Upper lobe of right lung (tissue), 1 donor: ENCODE results near the gene CFAP58. TPM values are rescaled to one million over a fixed set of nuclear protein-coding genes. Genes with fewer than 3 reads are reported as not detected.

Experiments
- ATAC-seq: fragments of 200-7000 bp; cut with Tn5 transposase; one replicate; pipeline ENCODE4 v1.9.1; 2020; ENCODE audit warnings: mild to moderate bottlenecking, moderate library complexity
- DNase-seq: peaks from one replicate; pipeline ENCODE4 v3.0.0-alpha.2; 2020
- H3K27ac ChIP-seq: fragments of 200-600 bp; one replicate; pipeline ENCODE4 v1.8.0; 2022
- H3K27me3 ChIP-seq: fragments of 200-600 bp; one replicate; pipeline ENCODE4 v1.8.0; 2022; ENCODE audit warnings: mild to moderate bottlenecking
- H3K36me3 ChIP-seq: fragments of 200-600 bp; one replicate; pipeline ENCODE4 v1.8.0; 2022
- H3K4me1 ChIP-seq: fragments of 200-600 bp; one replicate; pipeline ENCODE4 v1.8.0; 2022
- H3K4me3 ChIP-seq: fragments of 200-600 bp; one replicate; pipeline ENCODE4 v1.8.0; 2022; ENCODE audit warnings: mild to moderate bottlenecking
- H3K9me3 ChIP-seq: fragments of 200-600 bp; one replicate; pipeline ENCODE4 v1.8.0; 2022
- intact Hi-C: fragments of 100-400 bp; cut with DNase I; formaldehyde crosslinking; loops from one replicate; pipeline ENCODE4 v1.11.0; 2022
- total RNA-seq: library from RNA; stranded (reverse); fragmentation: NEBNext Ultra II Directional; extraction: Animal tissue kit (Norgen Biotek cat#: 25700); gene quantifications from one replicate; pipeline ENCODE4 v1.2.1, GENCODE V29; 2021
- TF ChIP-seq, protein P1 (sequence below): fragments of 200-600 bp; IDR thresholded peaks from one replicate; pipeline ENCODE4 v1.8.0; 2022; ENCODE audit warnings: antibody characterized with exemption
- donor health status: DM: no; HTN: yes; CAD: no; lungs with severe emphysema.

The CFAP58 gene
- total RNA-seq, 1 donor from 2014 or later: 0.14 TPM

DNA sequence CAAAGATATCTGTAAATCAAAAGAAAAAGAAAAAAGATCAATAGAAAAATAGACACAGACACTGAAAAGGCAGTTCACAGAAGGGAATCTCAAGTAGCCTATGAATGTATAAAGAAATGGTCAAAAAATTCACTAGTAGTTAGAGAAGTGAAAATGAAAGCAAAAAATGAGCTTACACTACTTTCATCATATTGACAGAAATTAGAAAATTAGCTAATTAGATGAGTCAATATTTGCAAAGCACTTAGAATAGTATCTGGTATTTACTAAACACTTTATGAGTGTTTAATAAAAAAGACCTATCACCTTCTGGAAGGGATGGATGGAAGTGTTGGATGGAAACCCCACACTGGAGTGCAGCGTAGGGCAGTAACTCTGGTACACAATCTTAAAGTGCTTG lies 1.7 kb upstream of the CFAP58 start:
- Histone ChIP-seq H3K4me3 (peak overlapping the region; percentile 6), H3K27ac (peak overlapping the region; percentile 44), H3K4me1 (peaks cover 30% of the 10 kb centered on the region), H3K9me3 (no peaks in the 10 kb centered on the region), H3K27me3 (no peaks in the 10 kb centered on the region), H3K36me3 (no peaks in the 10 kb centered on the region)
- no peak for DNase-seq
- ATAC-seq: no peak
- intact Hi-C loops: no loop called here
- TF ChIP-seq, protein P1, sequence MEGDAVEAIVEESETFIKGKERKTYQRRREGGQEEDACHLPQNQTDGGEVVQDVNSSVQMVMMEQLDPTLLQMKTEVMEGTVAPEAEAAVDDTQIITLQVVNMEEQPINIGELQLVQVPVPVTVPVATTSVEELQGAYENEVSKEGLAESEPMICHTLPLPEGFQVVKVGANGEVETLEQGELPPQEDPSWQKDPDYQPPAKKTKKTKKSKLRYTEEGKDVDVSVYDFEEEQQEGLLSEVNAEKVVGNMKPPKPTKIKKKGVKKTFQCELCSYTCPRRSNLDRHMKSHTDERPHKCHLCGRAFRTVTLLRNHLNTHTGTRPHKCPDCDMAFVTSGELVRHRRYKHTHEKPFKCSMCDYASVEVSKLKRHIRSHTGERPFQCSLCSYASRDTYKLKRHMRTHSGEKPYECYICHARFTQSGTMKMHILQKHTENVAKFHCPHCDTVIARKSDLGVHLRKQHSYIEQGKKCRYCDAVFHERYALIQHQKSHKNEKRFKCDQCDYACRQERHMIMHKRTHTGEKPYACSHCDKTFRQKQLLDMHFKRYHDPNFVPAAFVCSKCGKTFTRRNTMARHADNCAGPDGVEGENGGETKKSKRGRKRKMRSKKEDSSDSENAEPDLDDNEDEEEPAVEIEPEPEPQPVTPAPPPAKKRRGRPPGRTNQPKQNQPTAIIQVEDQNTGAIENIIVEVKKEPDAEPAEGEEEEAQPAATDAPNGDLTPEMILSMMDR: no peak

DNA sequence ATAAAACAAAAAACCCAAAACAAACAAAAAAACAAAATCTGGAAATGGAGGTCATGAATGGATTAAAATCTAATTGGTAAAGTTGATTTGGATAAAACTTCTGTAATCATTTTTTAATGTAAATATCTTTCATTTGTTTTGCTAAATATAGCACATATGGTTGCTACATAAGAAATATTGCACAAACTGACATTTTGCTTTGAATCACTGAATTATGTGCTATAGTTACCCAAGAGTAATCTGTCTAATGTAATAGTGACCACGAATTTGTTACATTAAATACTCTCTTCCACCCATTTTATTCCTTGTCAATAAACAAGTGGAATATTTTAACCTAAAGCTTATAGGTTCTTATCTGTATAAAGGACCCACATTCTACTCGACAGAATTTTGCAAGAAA lies 6.2 kb downstream of the CFAP58 start:
- DNase-seq (no peak), ATAC-seq (no peak)
- H3K9me3 ChIP-seq: no peaks in the 10 kb centered on the region

DNA sequence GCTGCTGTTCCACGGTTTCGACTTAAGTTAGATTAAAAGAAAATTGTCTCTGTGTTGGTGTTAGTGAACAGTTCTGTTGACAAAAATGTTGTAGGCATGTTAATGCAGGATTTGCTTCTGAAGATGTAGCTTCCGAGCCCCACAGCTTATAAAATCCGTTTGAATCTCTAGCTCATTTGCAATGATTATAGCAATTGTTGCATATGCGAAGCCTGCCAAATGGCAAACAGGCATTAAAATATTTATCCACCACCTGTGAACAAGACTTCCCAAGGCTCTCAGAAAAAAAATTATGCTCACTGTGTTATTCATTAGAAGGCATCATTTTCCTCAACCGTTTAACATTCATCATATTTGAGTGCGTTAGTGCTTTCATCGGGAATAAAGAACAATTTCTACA lies 14.3 kb downstream of the CFAP58 start:
- Histone ChIP-seq H3K27me3 (peaks cover 3% of the 10 kb centered on the region), H3K9me3 (no peaks in the 10 kb centered on the region), H3K4me3 (no peak overlapping the region), H3K4me1 (no peaks in the 10 kb centered on the region), H3K36me3 (no peaks in the 10 kb centered on the region), H3K27ac (no peak overlapping the region)
- TF ChIP-seq, protein P1: no peak
- DNase-seq (no peak), ATAC-seq (no peak)
- intact Hi-C loops: no loop called here

More for the DNA sequence above, 6.2 kb downstream of the CFAP58 start:
- Histone ChIP-seq H3K27me3 (no peaks in the 10 kb centered on the region), H3K4me1 (no peaks in the 10 kb centered on the region), H3K27ac (no peak overlapping the region), H3K4me3 (no peak overlapping the region), H3K36me3 (no peaks in the 10 kb centered on the region)
- intact Hi-C loops: no loop called here
- TF ChIP-seq, protein P1: no peak

DNA sequence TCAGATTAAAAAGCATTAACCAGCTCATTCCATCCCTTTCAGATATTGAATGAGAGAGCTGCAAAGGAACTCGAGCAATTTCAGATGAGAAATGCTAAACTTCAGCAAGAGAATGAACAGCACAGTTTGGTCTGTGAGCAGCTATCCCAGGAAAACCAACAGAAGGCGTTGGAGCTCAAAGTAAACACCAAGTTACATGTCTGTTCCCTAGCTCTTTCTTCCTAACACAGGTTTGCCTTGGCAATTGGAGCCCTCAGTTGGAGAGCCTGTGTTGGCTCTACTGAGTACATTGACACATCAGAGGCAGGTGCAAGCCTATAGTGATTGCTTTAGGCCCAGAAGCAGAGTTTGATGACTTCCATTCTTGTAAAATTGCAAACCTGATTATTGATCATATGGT lies 14.7 kb downstream of the CFAP58 start:
- DNase-seq: no peak
- Histone ChIP-seq H3K27ac (no peak overlapping the region), H3K4me3 (no peak overlapping the region), H3K4me1 (no peaks in the 10 kb centered on the region), H3K36me3 (no peaks in the 10 kb centered on the region), H3K27me3 (peaks cover 3% of the 10 kb centered on the region), H3K9me3 (no peaks in the 10 kb centered on the region)
- TF ChIP-seq, protein P1: no peak
- intact Hi-C loops: no loop called here
- ATAC-seq: no peak

DNA sequence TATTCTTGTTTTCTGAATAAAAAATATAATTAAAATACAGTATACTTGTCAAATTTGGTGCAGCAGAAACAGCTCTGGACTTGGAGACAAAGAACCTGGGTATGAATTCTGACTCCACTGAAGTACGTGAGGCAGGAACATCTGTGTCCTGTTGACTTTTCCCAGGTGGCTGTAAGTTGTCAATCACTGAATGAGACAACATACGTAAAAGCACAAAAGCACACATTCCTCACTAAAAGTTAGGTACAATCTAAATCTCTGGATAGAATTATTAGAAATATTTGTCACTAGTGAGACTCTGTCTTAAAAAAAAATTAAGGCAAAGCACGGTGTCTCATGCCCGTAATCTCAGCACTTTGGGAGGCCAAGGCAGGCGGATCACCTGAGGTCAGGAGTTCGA lies 18.1 kb downstream of the CFAP58 start:
- Histone ChIP-seq H3K4me1 (no peaks in the 10 kb centered on the region), H3K4me3 (no peak overlapping the region), H3K9me3 (no peaks in the 10 kb centered on the region), H3K27ac (no peak overlapping the region), H3K36me3 (no peaks in the 10 kb centered on the region), H3K27me3 (peaks cover 3% of the 10 kb centered on the region)
- TF ChIP-seq, protein P1: no peak
- no peak for ATAC-seq
- intact Hi-C loops: no loop called here
- no peak for DNase-seq

DNA sequence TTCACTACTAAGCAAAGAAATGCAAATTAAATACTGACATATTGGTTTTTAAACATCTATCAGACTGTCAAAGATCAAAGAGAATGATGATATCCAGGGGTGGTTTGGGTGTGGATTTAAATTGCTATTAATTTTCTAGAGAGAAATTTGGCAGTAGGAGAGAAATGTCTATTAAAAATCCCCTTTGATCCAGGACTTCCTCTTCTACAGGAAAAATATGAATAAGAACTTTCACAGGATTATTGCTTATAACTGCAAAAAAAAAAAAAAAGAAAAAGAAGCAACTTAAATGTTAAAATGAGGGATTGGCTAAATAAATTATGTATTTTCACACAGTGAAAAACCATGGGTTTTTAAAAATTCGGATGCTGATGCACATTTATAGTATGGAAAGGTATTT lies 21.0 kb downstream of the CFAP58 start:
- no peak for ATAC-seq

More for the DNA sequence above, 21.0 kb downstream of the CFAP58 start:
- no peak for DNase-seq
- Histone ChIP-seq H3K4me1 (no peaks in the 10 kb centered on the region), H3K36me3 (no peaks in the 10 kb centered on the region), H3K27ac (no peak overlapping the region), H3K27me3 (peaks cover 3% of the 10 kb centered on the region), H3K4me3 (no peak overlapping the region), H3K9me3 (no peaks in the 10 kb centered on the region)
- TF ChIP-seq, protein P1: no peak
- intact Hi-C loops: no loop called here
